22Rv1 (cell line): ENCODE results near the gene EDIL3.

Experiments
- H3K27ac ChIP-seq: fragments of 450-650 bp; 2 replicates; pipeline ENCODE4 v1.5.1; 2017
- CTCF ChIP-seq: fragments of 450-650 bp; IDR thresholded peaks from 2 replicates; pipeline ENCODE4 v1.5.1; 2017; ENCODE audit warnings: mild to moderate bottlenecking
- ZFX ChIP-seq: fragments of 450-650 bp; IDR thresholded peaks from 2 replicates; pipeline ENCODE4 v1.6.1; 2017; ENCODE audit warnings: antibody characterized with exemption, borderline replicate concordance

EDIL3 gene

GRCh38 chr5:83924891-83925290, 459.8 kb downstream of the EDIL3 start:
- no peak overlapping the region for H3K27ac ChIP-seq
- TF ChIP-seq ZFX: no peak
- no peak for TF ChIP-seq CTCF

GRCh38 chr5:83924171-83924570, 460.5 kb downstream of the EDIL3 start:
- no peak for TF ChIP-seq ZFX
- no peak for TF ChIP-seq CTCF
- H3K27ac ChIP-seq: no peak overlapping the region

- no peak for TF ChIP-seq ZFX
- no peak for TF ChIP-seq CTCF
- no peak overlapping the region for H3K27ac ChIP-seq
These were observed 462.0 kb downstream of the EDIL3 start for GRCh38 chr5:83922699-83923098.

- no peak for TF ChIP-seq CTCF
- no peak for TF ChIP-seq ZFX
- H3K27ac ChIP-seq: no peak overlapping the region
These were observed 462.9 kb downstream of the EDIL3 start for GRCh38 chr5:83921666-83922193.

GRCh38 chr5:83919071-83920041, 465.3 kb downstream of the EDIL3 start:
- TF ChIP-seq ZFX: no peak
- no peak for TF ChIP-seq CTCF
- no peak overlapping the region for H3K27ac ChIP-seq

GRCh38 chr5:83917261-83917908, 467.3 kb downstream of the EDIL3 start:
- TF ChIP-seq ZFX (no peak), CTCF (no peak)

More at GRCh38 chr5:83917261-83917908, 467.3 kb downstream of the EDIL3 start:
- no peak overlapping the region for H3K27ac ChIP-seq
